Mesenchymal stem cell (in vitro differentiated cells and primary cell): ENCODE measurements around the gene WBP2.

ENCODE experiments used
- DNase-seq: peaks from one replicate; pipeline ENCODE4 v3.0.0-alpha.2; 2013
- H2AFZ ChIP-seq: one replicate; pipeline ENCODE4 v1.6.1; 2013; ENCODE audit warnings: low read depth, mild to moderate bottlenecking, control low read depth, inconsistent platforms, low read length, moderate library complexity
- H2AK5ac ChIP-seq: 2 replicates; pipeline ENCODE4 v1.6.1; 2013; ENCODE audit warnings: low read length, moderate library complexity, mild to moderate bottlenecking, inconsistent platforms; ENCODE audit not compliant: severe bottlenecking
- H2BK120ac ChIP-seq: one replicate; pipeline ENCODE4 v1.6.1; 2013; ENCODE audit warnings: low read depth, mild to moderate bottlenecking, inconsistent platforms, low read length, moderate library complexity
- H2BK12ac ChIP-seq, 2 experiments: one replicate each; pipeline ENCODE4 v1.6.1; 2013; ENCODE audit warnings: inconsistent platforms in 2 of 2, low read length in 2 of 2, mild to moderate bottlenecking in 2 of 2, moderate library complexity in 2 of 2, control low read depth in 1 of 2
- H2BK15ac ChIP-seq: one replicate; pipeline ENCODE4 v1.6.1; 2013; ENCODE audit warnings: mild to moderate bottlenecking, low read depth, inconsistent platforms; ENCODE audit not compliant: poor library complexity, severe bottlenecking
- H2BK5ac ChIP-seq: 2 replicates; pipeline ENCODE4 v1.6.1; 2013; ENCODE audit warnings: low read depth, mild to moderate bottlenecking, low read length, control low read depth, inconsistent platforms; ENCODE audit not compliant: poor library complexity, severe bottlenecking
- H3K14ac ChIP-seq, 2 experiments: one replicate each; pipeline ENCODE4 v1.6.1; 2013; ENCODE audit warnings: inconsistent platforms in 2 of 2, low read length in 2 of 2, control low read depth in 1 of 2, mild to moderate bottlenecking in 1 of 2, moderate library complexity in 1 of 2
- H3K18ac ChIP-seq, 2 experiments: one replicate each; pipeline ENCODE4 v1.6.1; 2013; ENCODE audit warnings: inconsistent platforms in 2 of 2, low read length in 2 of 2, control low read depth in 1 of 2, low read depth in 1 of 2, mild to moderate bottlenecking in 1 of 2
- H3K23ac ChIP-seq, 2 experiments: one replicate each; pipeline ENCODE4 v1.6.1; 2013; ENCODE audit warnings: inconsistent platforms in 2 of 2, low read length in 2 of 2, mild to moderate bottlenecking in 2 of 2, moderate library complexity in 2 of 2, control low read depth in 1 of 2
- H3K27ac ChIP-seq: 2 replicates; pipeline ENCODE4 v1.5.1; 2013; ENCODE audit warnings: mild to moderate bottlenecking, moderate library complexity, low read length, control low read depth, inconsistent platforms; ENCODE audit not compliant: poor library complexity, severe bottlenecking
- H3K27me3 ChIP-seq, 2 experiments: 2 replicates each; pipeline versions ENCODE4 v1.6.1 to v1.7.0; 2013; ENCODE audit warnings: low read length in 2 of 2, mild to moderate bottlenecking in 2 of 2, moderate library complexity in 2 of 2, control low read depth in 1 of 2, inconsistent platforms in 1 of 2; ENCODE audit not compliant: control insufficient read depth in 1 of 2, insufficient read depth in 1 of 2
- H3K36me3 ChIP-seq, 2 experiments: 2 replicates each; pipeline versions ENCODE4 v1.6.1 to v1.7.0; 2013; ENCODE audit warnings: low read length in 2 of 2, control low read depth in 1 of 2, inconsistent platforms in 1 of 2, low read depth in 1 of 2, mild to moderate bottlenecking in 1 of 2; ENCODE audit not compliant: insufficient read depth in 2 of 2, control insufficient read depth in 1 of 2
- H3K4ac ChIP-seq, 2 experiments: one replicate each; pipeline ENCODE4 v1.6.1; 2013; ENCODE audit warnings: inconsistent platforms in 2 of 2, low read length in 2 of 2, mild to moderate bottlenecking in 2 of 2, moderate library complexity in 2 of 2, control low read depth in 1 of 2, low read depth in 1 of 2
- H3K4me1 ChIP-seq: 2 replicates; pipeline ENCODE4 v1.6.1; 2013; ENCODE audit warnings: low read depth, low read length, control low read depth; ENCODE audit not compliant: control insufficient read depth, insufficient read depth
- H3K4me2 ChIP-seq: 2 replicates; pipeline ENCODE4 v1.6.1; 2013; ENCODE audit warnings: low read length, mild to moderate bottlenecking, inconsistent platforms; ENCODE audit not compliant: poor library complexity, severe bottlenecking
- H3K4me3 ChIP-seq, 2 experiments: 2 replicates each; pipeline versions ENCODE4 v1.5.1 to v1.7.0; 2013; ENCODE audit warnings: low read length in 2 of 2, mild to moderate bottlenecking in 2 of 2, control low read depth in 1 of 2, low read depth in 1 of 2; ENCODE audit not compliant: insufficient read depth in 1 of 2
- H3K79me1 ChIP-seq: replicated peaks from 2 replicates; pipeline ENCODE4 v1.6.1; 2013; ENCODE audit warnings: mild to moderate bottlenecking, control low read depth, low read length, inconsistent platforms; ENCODE audit not compliant: poor library complexity, severe bottlenecking
- H3K9ac ChIP-seq: 2 replicates; pipeline ENCODE4 v1.7.0; 2013; ENCODE audit warnings: mild to moderate bottlenecking, low read length, moderate library complexity
- H3K9me3 ChIP-seq: 2 replicates; pipeline ENCODE4 v1.7.0; 2013; ENCODE audit warnings: mild to moderate bottlenecking, low read length; ENCODE audit not compliant: control insufficient read depth
- H4K8ac ChIP-seq: one replicate; pipeline ENCODE4 v1.6.1; 2013; ENCODE audit warnings: inconsistent platforms, mild to moderate bottlenecking, low read length, moderate library complexity
- H4K91ac ChIP-seq: one replicate; pipeline ENCODE4 v1.6.1; 2013; ENCODE audit warnings: mild to moderate bottlenecking, low read length, inconsistent platforms
- WGBS: methylation state at CpG from one replicate; pipeline ENCODE4 v1.1.7; 2013; ENCODE audit warnings: mixed read lengths; 5-methylcytosine and 5-hydroxymethylcytosine counted together

Gene WBP2

DNA sequence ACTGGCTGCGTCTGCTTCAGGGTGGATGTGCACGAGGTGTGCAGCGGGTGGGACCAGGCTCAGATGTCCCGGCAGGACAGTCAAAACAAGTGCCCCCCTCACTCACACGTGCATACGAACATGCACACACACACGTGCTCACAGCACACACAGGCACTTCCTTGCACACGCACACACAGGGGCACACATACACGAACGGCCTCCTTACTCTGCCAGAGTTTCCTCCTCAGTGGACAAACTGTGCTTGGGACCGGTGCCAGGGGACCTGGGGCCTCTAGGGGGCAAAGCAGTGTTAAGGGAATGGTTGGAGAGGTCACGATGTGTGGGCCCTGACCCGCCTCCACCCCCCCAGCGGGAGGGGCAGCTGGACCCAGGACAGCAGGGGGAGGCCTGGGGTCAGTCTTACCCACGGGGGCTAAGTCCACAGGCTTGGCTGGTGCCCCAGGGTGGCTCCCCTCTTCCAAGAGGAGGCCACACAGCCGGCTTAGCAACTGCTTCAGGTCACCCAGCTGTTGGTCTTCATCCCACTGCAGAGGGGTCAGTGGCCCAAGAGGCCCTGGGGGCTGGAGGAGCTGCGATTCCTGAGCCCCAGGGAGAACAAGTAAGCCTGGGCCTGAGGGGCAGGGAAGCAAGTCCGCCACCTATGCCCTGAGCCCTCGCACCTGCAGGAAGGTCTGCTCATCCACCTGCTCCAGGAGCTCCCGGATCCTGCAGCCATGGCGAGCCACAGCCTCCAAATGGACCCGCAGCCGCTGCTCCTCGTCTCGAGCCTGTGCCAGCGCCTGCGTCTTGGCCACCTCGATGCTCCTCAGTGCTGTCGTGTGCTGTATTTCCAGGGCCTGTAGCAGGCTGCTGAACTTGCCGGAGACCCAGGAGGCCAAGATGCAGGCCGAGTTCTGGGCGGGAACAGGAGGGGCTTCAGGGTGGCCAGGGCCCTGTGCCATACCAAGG lies 36.7 kb upstream of the WBP2 start:
- H2AFZ ChIP-seq, result no peak overlapping the region

DNA sequence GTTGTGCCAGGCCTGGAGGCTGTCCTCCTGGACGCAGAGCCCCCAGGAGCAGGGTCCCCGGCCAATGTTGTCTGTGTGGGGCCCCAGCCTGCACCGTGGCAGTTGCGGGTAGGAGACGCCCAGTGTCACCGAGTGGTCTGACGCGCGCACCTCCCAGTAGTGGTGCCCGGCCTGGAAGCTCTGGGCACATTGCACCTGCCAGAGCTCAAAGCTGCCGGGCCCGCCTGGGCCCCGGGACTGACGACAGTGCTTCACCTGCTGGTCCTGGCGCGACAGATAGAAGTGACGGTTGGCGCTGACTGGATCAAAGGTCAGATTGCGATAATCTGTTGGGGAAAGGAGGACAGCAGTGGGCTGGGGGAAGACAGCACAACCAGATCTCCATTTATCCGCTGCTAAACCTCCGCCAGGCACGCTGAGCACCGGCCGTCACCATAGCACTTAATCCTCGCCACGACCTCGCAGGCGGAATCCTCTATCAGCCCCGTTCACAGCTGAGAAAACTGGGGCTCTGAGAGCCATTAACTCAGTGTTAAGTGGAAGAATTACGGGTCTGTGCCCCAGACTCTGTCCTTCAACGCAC lies 36.0 kb upstream of the WBP2 start:
- no peak overlapping the region for H2AFZ ChIP-seq
- no peak overlapping the region for H3K4ac ChIP-seq
- H4K8ac ChIP-seq, result peak overlapping the region; percentile 21
- no peak overlapping the region for H2BK15ac ChIP-seq
- H3K9me3 ChIP-seq, result no peaks in the 10 kb centered on the region
- no peak overlapping the region for H2BK120ac ChIP-seq
- H3K9ac ChIP-seq, result no peak overlapping the region
- H3K4me3 ChIP-seq, result no peak overlapping the region
- 98% methylated on average over 31 of the region's 31 CpGs for WGBS
- peaks cover 22% of the 10 kb centered on the region for H3K79me1 ChIP-seq
- no peak for DNase-seq
- no peaks in the 10 kb centered on the region for H3K27me3 ChIP-seq
- H2BK5ac ChIP-seq, result no peak overlapping the region
- H3K23ac ChIP-seq, result no peak overlapping the region
- peaks cover 32 to 37% of the 10 kb centered on the region in 2 experiments for H3K36me3 ChIP-seq
- H2AK5ac ChIP-seq, result no peak overlapping the region
- peaks cover 24% of the 10 kb centered on the region for H3K4me1 ChIP-seq
- peak overlapping the region; percentile 2 for H4K91ac ChIP-seq
- H3K27ac ChIP-seq, result no peak overlapping the region
- H3K14ac ChIP-seq, result peak overlapping the region in 1 of 2 experiments; percentile 76
- no peak overlapping the region for H3K18ac ChIP-seq
- no peak overlapping the region for H2BK12ac ChIP-seq
- no peak overlapping the region for H3K4me2 ChIP-seq

More for the DNA sequence above, 36.7 kb upstream of the WBP2 start:
- H2BK15ac ChIP-seq, result no peak overlapping the region
- no peak overlapping the region for H3K18ac ChIP-seq
- H4K91ac ChIP-seq, result peak overlapping the region; percentile 2
- no peak overlapping the region for H4K8ac ChIP-seq
- peaks cover 24% of the 10 kb centered on the region for H3K4me1 ChIP-seq
- H2BK120ac ChIP-seq, result no peak overlapping the region
- H3K79me1 ChIP-seq, result peaks cover 22% of the 10 kb centered on the region
- WGBS, result 93% methylated on average over 31 of the region's 32 CpGs
- no peaks in the 10 kb centered on the region for H3K27me3 ChIP-seq
- no peaks in the 10 kb centered on the region for H3K9me3 ChIP-seq
- DNase-seq, result no peak
- H3K14ac ChIP-seq, result peak overlapping the region in 1 of 2 experiments; percentile 76
- no peak overlapping the region for H3K4me2 ChIP-seq
- H3K27ac ChIP-seq, result no peak overlapping the region
- peaks cover 32 to 37% of the 10 kb centered on the region in 2 experiments for H3K36me3 ChIP-seq
- no peak overlapping the region for H3K4ac ChIP-seq
- no peak overlapping the region for H3K9ac ChIP-seq
- H2AK5ac ChIP-seq, result no peak overlapping the region
- H3K23ac ChIP-seq, result no peak overlapping the region
- no peak overlapping the region for H2BK12ac ChIP-seq
- H2BK5ac ChIP-seq, result no peak overlapping the region
- no peak overlapping the region for H3K4me3 ChIP-seq

DNA sequence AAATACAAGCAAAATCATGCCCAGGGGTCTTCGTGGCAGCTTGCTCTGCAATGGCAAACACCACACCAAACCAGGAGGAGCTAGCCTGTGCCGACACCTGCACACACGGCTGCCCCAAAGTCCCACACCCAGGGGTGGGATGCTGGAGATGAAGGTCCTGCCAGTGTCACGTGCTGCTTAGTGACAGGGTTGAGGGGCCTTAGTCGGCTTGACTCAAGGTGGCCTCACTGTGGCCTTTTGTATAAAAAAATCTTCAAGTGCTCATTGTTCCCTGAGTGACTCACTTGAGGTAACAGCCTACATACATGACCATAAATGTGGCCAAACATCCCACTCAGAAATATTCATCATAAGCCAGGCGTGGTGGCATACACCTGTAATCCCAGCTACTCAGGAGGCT lies 34.3 kb upstream of the WBP2 start:
- WGBS, result 89% methylated on average over 6 of the region's 6 CpGs
- Histone ChIP-seq H3K79me1 (peaks cover 11% of the 10 kb centered on the region), H2AK5ac (no peak overlapping the region), H2BK120ac (peak overlapping the region; percentile 34), H3K36me3 (peaks cover 32 to 37% of the 10 kb centered on the region in 2 experiments), H3K9me3 (no peaks in the 10 kb centered on the region), H3K14ac (no peak overlapping the region), H3K27ac (no peak overlapping the region), H3K18ac (no peak overlapping the region), H2AFZ (no peak overlapping the region), H2BK15ac (no peak overlapping the region), H3K9ac (no peak overlapping the region), H4K91ac (no peak overlapping the region), H3K4ac (no peak overlapping the region), H2BK12ac (no peak overlapping the region), H3K4me2 (no peak overlapping the region), H3K23ac (no peak overlapping the region), H3K4me3 (no peak overlapping the region), H4K8ac (no peak overlapping the region), H3K4me1 (peaks cover 12% of the 10 kb centered on the region), H2BK5ac (no peak overlapping the region), H3K27me3 (no peaks in the 10 kb centered on the region)
- no peak for DNase-seq

DNA sequence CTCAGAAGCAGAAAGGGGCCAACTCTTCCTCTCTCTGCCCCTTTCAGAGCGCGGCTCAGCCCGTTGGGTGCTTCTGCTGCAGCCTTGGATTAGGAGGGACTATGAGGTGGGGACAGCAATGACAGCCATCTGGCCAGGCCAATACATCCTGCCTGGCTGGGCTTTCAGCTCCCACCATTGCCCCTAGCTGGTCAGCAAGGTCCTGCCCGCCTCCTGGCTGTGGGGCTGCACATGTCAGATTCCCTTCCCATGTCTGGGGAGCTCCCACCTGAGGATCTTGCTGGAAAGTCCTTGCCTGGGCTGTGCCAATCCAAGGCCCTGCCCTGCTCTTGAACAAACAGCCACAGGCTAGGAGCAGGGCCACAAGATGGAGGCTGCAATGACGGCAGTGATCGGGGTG lies 33.3 kb upstream of the WBP2 start:
- Histone ChIP-seq H2BK120ac (no peak overlapping the region), H3K23ac (no peak overlapping the region), H4K8ac (no peak overlapping the region), H3K36me3 (peaks cover 32 to 37% of the 10 kb centered on the region in 2 experiments), H2AK5ac (peak overlapping the region; percentile 46), H3K4ac (no peak overlapping the region), H3K9me3 (no peaks in the 10 kb centered on the region), H3K79me1 (peaks cover 10% of the 10 kb centered on the region), H2BK12ac (no peak overlapping the region), H2AFZ (no peak overlapping the region), H3K14ac (no peak overlapping the region), H4K91ac (no peak overlapping the region), H3K27ac (no peak overlapping the region), H3K4me3 (no peak overlapping the region), H3K4me1 (peaks cover 9% of the 10 kb centered on the region), H2BK5ac (no peak overlapping the region), H3K9ac (no peak overlapping the region), H3K4me2 (no peak overlapping the region), H3K18ac (no peak overlapping the region), H2BK15ac (no peak overlapping the region), H3K27me3 (no peaks in the 10 kb centered on the region)
- WGBS, result 94% methylated on average over 3 of the region's 6 CpGs
- no peak for DNase-seq
